NCI-H2029 treated with DMSO at 0.1 percent for 48 hours (cell line): ENCODE data around the gene EIPR1.
"Not testable (repeated sequence)": the region's sequence is repeated elsewhere in the genome, so short reads cannot be mapped to it uniquely, and the experiment has no call there.

Source experiments
- DNase-seq: peaks from one replicate; lab custom pipeline; 2025; lab: John Stamatoyannopoulos, UW

EIPR1 gene

DNA sequence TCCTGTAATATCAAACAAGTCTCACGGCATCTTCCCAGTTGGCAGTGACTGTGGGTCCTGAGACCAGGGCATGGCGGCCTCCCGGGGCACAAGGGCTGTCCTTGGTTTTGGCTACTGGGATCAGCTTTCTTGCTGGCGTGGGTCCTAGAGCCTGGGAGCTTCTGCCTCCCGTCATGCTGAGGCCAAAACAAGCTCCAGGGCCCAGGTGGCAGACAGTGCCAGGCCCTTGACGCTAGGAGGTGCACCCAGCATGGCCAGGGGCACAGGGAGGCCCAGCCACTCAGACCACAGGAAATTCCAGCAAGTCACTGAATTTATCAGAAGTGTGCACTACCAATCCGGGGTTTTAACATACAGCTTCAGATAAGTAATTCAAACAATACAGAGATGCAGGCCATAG lies 184.7 kb downstream of the EIPR1 start:
- no peak for DNase-seq

DNA sequence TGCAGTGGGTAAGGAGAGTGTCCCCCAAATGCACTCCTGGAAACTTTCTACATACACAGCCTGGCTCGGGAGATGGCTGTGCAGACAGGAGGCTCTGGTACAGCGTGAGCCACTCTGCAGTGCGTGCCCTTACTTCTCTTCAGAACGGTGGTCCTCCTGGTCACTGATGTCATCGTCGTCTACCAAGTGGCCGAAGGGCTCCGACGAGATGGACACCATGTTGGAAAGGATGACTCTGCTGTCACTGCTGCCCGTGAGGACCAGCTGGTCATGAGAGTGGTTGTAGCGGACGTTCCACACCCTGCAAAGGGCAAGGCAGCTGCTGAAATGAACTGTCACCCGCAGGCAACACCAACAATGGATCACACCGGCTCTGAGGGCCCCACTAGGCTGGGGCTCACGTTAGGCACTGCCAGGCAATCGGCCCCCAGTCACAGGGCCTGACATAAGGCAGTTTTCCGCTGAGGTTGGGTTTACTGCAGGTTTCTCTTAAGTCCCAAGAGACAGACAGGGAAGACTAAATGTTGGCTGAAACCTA lies 185.3 kb downstream of the EIPR1 start:
- no peak for DNase-seq

DNA sequence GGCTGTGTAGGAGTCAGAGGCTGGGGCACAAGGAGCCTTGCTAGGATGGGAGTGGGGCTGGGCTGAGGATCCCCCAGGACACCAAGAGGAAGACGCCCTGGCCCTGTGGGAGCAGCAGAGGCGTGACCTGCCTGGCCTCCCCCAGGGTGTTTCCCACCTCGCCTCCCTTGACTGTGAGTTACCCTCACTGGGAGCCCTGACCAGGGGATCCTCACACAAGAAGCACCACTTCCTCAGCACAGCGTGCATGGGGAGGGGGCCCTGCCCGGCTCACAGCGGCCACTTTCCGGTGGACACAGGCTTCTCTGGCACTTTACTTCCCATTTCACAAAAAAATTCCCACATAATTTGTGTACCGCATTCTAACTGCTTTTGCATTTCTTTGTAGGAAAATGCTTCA lies 187.7 kb downstream of the EIPR1 start:
- DNase-seq, result no peak

DNA sequence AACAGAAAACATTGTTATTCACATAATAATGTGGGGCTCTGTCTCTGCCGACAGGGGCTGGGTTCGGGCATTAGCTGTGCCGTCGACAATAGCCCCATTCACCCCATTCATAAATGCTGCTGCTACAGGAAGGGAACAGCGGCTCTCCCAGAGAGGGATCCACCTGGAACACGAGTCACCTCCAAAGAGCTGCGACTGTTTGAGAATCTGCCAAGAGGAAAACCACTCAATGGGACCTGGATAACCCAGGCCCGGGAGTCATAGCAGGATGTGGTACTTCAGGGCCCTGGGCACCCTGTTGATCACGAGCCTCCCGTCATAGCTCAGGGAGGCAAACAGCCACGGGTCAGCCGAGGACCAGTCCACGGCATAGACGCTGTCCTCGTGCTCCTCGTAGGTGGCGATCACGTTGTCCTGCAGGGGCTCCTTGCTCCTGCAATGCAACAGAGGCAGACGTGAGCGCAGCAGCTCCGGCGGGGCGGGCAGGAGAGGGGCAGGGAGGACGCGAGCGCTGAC lies 188.5 kb downstream of the EIPR1 start:
- DNase-seq, result peak; percentile 17

DNA sequence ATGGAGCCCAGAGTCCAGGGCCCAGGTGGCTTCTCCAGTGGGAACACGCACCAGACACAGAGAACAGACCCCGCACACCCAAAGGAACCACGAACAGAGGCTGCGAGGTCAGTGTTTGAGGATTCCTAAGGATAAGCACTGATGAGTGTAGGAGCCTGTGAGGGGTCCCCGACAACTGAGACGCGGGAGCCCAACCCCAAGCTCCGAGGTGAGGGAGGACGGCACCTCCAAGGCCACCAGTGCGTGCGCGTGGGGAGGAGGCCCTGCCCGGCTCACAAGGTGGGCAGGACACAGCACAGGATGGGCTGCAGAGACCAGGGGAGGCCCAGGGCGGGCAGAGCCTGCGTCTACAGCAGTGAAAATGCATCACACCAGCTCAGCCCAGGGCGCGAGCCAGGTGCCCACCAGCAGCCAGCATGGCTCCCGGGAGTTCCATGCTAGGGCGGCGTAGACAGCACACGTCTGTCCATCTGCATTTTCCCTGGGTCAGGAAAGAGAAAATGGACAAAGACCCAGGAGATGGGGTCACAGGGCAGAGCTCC lies 189.1 kb downstream of the EIPR1 start:
- no peak for DNase-seq

DNA sequence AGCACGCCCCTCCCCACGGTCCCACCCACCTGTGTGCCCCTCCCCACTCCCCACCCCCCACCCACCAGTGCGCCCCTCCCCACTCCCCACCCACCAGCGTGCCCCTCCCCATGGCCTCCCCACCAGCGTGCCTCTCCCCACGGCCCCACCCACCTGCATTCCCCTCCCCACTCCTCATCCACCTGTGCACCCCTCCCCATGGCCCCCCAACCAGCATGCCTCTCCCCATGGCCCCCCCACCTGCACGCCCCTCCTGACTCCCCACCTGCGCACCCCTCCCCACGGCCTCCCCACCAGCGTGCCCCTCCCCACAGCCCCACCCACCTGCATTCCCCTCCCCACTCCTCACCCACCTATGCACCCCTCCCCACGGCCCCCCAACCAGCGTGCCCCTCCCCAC lies 190.2 kb downstream of the EIPR1 start:
- no peak for DNase-seq

DNA sequence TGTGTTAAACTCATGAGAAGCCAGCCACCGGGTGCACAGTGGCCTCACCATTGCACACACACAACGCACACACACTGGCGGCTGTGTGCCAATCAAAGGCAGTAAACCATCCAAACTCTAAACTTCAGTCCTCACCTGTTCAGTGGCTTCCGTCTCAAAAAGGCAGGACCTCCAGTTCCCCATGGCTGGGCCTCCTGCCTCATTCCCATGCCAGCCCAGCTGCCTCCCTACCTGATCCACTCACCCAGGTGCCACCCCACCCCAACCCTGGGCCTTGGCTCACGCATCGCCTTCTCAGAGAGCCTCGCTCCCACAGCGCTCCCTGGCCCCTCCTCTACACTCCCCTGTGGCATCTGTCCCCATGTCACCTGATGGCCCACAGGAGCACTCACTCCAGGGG lies 190.9 kb downstream of the EIPR1 start:
- DNase-seq, result no peak

DNA sequence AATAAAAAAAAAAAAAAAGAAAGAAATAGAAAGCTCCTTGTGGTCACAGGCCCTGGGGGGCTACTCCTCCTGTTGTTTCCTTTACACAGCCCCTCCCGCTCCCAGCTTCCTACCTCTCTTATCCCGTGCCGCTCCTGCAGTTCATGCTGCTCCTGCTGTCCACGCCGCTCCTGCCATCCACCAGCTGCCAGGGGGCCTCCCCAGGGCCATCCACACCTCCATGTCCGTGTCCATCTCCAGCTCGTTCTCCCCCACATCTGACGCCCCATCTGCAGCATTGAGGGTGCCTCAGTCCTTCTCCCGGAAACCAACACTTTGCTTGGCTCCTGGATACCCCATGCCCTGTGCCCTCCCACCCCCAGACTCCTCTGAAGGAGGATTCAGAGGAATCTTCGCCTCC lies 191.7 kb downstream of the EIPR1 start:
- no peak for DNase-seq

DNA sequence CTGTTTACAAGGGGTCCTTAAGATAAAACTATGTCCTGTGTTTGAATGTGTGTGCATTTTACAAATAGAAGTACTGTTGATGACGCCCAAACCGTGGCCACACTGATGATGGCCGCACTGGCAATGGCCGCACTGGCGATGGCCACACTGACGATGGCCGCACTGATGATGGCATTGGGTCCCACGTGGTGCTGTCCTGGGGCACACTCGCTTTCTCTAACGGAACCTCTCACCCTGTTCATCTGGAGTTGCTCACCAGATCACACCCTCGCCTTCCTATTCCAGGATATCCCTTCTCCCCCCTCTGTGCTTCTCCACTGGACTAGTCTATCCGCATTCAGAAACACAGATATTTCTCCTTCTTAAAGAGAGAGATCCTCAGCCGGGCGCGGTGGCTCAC lies 192.4 kb downstream of the EIPR1 start:
- no peak for DNase-seq

DNA sequence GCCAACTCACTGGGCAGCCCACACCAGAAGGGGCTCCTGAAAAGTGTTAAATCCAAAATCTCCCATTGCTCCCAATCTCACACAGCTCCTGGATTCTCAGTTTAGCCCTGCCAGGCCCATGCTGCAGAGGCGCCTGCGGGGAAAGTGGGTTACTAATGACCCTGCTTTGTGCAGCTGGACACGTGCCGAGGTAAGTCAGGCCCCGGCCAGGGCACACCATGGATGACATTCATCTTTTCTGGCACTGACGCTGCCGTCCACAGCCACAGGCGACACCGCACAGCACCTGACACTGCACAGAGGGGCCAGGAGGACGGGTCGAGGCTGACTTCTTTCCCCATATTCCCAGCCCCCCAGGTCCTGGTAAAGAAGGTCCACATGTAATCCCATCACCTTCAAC lies 193.5 kb downstream of the EIPR1 start:
- no peak for DNase-seq

DNA sequence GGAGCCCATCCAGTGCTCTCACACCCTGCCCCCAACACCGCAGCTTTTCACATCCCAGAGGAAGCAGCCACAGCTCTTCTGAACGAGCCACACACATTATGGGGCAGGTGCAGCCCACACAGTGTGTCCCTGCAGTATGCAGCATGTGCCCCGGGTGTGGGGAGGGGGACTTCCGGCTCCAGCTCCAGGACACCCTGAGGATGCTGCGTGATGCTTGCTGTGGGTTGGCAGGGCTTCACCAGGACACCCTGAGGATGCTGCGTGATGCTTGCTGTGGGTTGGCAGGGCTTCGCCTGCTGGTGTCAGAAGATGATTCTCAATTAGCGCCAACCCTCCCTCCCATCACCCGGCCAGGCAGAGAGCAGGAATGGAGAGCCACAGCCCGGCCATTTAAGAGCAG lies 193.9 kb downstream of the EIPR1 start:
- DNase-seq, result no peak

DNA sequence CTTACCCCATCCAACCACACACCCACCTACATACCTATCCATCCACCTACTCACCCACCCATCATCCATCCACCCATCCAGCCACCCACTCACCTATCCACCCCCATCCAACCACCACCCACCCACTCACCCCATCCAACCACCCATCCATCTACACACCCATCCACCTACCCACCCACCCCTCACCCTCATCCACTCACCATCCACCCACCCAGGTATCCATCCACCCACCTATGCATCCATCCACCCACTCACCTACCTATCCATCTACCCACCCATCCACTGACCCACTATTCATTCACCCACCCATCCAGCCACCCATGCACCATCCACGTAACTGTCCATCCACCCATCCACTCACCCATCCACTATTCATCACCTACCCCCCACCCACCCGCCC lies 194.8 kb downstream of the EIPR1 start:
- DNase-seq, result no peak

DNA sequence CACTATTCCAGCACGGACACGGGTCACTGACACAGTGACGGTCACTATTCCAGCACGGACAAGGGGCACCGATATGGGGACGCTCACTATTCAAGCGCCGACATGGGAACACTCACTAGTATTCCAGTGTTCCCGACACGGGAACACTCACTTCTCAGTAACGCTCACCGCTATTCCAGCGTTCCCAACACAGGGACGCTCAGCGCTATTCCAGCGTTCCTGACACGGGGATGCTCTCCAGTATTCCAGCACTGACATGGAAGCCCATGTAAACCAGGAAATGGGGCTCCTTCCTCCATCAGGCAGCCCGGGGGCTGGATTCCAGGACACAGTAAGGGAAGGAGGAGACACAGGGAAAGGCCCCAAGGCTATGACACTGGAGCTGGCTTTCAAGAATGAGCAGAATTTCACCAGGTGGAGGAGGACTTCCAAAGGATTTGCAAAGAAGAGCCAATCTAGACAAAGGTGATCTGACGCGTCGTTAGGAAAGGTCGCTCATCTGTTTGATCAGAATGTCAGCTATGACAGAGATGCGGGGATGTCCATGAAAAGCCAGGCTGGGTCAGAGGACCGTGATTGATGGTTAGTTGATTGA lies 196.1 kb downstream of the EIPR1 start:
- DNase-seq, result no peak

DNA sequence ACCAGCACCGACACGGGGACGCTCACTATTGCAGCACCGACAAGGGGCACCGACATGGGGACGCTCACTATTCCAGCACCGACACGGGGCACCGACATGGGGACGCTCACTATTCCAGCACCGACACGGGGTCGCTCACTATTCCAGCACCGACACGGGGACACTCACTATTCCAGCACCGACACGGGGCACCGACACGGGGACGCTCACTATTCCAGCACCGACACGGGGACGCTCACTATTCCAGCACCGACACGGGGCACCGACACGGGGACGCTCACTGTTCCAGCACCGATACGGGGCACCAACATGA lies 196.8 kb downstream of the EIPR1 start:
- not testable (repeated sequence) for DNase-seq

DNA sequence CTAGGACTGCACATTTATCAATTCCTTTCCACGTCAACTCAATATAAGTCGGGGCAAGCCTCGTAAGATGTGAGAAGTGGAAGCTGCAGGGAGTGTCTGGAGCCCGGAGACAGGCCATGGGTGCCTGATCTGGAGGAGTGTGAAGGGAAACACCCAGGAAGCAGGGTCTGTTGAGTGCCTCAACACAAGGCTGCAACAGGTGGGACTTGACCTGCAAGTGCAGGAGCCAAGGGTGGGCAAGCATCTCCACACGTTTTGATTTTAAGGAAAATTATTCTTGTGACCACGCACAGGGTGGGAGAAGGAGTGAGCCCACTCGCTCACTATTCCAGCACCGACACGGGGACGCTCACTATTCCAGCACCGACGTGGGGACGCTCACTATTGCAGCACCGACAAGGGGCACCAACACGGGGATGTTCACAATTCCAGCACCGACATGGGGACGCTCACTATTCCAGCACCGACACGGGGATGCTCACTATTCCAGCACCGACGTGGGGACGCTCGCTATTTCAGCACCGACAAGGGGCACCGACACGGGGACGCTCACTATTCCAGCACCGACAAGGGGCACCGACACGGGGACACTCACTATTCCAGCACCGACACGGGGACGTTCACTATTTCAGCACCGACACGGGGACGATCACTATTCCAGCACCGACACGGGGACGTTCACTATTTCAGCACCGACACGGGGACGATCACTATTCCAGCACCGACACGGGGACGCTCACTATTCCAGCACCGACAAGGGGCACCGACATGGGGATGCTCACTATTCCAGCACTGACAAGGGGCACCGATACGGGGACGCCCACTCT lies 197.3 kb downstream of the EIPR1 start:
- DNase-seq, result no peak

DNA sequence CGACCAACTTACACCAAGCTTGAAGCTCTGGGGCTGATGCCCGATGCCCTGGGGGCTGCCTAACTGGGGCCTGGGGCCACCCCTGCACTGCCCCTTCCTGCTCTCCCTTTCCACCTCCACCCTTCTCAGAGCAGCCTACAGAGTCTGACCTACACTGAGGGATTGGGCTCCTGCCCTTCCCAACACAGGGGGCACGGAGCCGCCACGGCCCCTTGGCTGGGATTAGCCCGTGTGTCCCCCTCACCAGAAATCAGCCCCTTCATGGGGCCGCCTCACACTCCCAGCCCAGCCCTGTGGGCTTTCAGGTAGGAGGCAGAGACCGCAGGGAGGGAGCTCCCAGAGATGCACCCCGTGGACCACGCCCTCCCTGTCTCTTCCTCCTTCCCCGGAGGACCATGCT lies 198.0 kb downstream of the EIPR1 start:
- DNase-seq, result no peak

DNA sequence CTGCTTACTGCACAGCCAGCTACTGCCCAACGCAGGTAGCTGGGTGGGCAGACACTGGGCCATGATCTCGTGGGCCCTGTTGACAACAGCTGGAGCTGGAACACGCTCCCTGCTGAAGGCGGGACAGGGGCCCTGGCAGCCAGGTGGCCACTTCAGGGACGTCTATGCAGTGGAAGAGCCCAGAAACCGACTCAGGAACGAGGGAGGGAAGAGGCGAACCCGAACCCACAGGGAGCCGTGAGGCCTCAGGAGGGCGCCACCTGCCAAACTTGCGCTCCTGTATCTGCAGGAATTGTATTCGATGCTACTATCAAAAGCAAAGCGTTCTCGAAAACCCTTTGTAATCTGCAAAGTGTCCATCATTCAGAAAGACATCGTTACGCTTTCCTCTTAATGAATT lies 198.4 kb downstream of the EIPR1 start:
- no peak for DNase-seq

DNA sequence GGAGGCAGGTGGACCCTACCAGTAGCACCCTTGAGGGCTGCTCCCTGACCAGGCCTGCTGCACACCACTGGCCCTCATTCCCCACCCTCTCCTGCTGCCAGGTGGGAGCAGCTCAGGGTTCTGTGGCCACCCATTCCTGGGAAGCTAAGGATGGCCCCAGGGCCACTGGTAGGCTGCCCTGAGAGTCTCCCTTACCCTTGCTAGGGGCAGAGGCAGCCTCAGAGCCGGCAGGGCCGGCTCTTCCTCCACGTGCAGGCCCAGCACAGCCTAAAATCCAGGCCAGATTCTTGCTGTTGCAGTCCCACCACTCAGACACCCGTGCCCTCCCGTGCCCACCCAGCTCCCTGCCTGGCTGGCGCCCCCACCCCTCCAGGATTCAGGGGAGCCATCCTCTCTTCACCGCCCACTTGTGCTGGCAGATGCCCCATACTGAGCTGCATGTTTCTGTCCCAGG lies 199.0 kb downstream of the EIPR1 start:
- DNase-seq, result no peak

DNA sequence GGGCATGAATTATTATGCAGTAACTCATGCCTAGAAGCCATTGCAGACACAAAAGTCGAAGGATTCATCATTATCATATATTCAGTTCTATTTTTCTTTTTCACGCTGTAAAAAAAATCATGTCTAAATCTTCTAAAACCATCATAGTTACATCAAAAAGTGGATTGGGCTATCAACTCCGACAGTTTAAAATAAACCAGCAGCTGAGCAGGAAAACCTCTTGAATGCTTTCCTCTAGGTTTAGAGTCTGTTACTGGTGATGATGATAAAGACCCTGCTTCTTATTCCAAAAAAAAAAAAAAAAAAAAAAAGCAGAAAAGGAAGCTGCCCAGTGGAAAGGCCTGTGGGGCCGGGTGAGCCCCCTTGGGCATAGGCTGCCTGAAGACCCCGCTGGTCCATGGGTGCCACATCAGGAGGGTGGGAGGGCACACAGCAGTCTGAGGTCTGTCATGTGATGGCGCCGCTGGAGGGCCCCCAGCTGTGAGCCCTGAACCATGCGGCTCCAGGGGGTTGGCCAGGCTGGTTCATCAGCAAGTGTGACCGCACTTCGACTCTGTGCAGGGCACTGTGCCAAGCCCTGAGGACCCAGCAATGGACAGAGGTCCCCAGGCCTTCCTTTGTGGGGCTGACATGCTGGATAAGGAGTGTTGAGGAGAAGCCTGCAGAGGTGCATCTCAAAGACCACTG lies 199.6 kb downstream of the EIPR1 start:
- no peak for DNase-seq

DNA sequence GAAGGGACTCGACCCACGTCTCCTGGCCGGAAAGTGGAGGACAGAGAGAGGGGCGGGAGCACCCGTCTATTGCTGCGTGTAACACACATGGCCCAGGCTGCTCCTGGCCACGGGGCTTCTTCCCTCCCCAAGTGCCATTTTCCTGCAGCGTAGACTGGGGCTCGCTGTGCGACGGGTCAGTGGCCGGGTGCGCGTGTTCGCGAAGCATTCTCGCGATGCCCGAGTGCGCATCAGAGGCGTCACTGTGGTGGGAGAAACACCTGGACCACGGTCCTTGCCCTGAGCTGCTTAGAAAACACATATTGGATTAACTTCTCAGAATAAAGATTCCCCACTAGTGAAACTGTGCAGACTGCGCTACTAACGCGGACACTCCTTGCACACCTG lies 200.8 kb downstream of the EIPR1 start:
- no peak for DNase-seq

DNA sequence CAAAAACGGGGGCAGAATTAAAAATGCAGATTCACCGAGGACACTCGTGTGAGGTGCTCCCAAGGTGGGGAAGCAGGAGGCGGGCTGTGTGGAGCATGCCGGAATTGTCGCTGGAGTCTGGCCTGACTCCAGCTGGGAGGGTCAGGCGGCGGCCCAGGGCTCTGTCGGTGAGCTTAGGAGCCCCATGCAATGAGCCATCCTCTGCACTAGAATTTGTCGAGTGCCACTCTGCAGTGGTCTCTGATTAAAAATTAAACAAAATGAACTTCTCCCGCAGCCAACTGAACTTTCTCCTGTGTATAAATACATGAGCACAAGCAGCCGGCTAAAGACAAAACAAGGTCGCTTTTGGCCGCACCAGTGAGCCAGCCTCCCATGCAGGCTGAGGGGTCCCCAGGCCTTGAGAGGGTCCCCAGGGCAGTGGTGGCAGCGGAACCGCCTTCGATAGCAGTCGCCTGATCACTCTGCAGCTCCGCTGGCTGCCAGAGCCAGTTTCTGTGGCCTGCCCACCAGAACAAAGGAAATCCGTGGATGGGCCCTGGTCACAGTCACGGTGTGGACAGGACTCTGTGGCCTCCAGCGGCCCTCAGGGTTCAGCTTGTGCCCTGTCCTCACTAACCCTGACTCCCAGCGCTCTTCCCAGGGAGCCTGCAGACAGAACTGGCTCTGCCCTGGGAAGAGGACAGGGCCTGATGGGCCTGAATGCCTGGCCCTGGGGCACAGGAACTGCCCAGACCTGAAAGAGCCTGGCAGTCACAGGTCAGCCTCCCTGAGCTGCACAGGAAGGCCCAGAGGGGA lies 201.3 kb downstream of the EIPR1 start:
- DNase-seq, result no peak

DNA sequence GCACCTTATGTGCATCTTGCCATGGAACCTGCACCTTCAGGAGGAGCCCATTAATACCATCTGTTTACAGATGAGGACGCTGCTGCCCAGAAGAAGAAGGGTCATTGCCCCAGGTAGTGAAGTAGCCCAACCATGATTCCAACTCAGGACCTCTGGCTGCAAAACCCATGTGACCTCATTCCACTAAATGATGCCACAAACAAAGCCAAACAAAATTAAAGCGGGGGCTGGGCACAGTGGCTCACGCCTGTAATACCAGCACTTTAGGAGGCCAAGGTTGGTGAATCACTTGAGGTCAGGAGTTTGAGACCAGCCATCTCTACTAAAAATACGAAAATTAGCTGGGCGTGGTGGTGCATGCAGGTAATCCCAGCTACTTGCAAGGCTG lies 202.1 kb downstream of the EIPR1 start:
- no peak for DNase-seq
